Vagina (tissue), 2 donors: ENCODE results near the gene SDHAF1. TPM values are rescaled to one million over a fixed set of nuclear protein-coding genes. Genes with fewer than 3 reads are reported as not detected.
"Not testable (repeated sequence)": the region's sequence is repeated elsewhere in the genome, so short reads cannot be mapped to it uniquely, and the experiment has no call there.

Experiments used
- DNase-seq, 2 donors: peaks; one replicate each; pipeline ENCODE4 v3.0.0-alpha.2; 2017; ENCODE audit errors: extremely low spot score in 2 of 2
- H3K27ac ChIP-seq: fragments of 200-600 bp; sonication (generic); one replicate; pipeline ENCODE4 v1.5.1; 2019
- H3K27me3 ChIP-seq: fragments of 200-600 bp; sonication (generic); one replicate; pipeline ENCODE4 v1.5.1; 2019
- H3K36me3 ChIP-seq, 2 donors: fragments of 200-600 bp; sonication (generic); one replicate each; pipeline ENCODE4 v1.5.1; 2017 to 2019
- H3K4me1 ChIP-seq: fragments of 200-600 bp; sonication (generic); one replicate; pipeline ENCODE4 v1.5.1; 2019
- H3K4me3 ChIP-seq, 2 donors: fragments of 200-600 bp; sonication (generic); 1 replicate in 1 of 2; 2 replicates in 1 of 2; pipeline ENCODE4 v1.5.1; 2016 to 2019
- H3K9me3 ChIP-seq: fragments of 200-600 bp; sonication (generic); one replicate; pipeline ENCODE4 v1.5.1; 2019
- CTCF ChIP-seq, 3 experiments: fragments of 450-650 bp in 2 of 3; fragments of 200-600 bp in 1 of 3; sonication (generic) in 1 of 3; IDR thresholded peaks; one replicate each; pipeline ENCODE4 v1.5.1; 2017 to 2019; ENCODE audit warnings: antibody characterized with exemption in 3 of 3, mild to moderate bottlenecking in 2 of 3, moderate library complexity in 2 of 3
- POLR2A ChIP-seq, 2 donors: fragments of 450-650 bp; IDR thresholded peaks; one replicate each; pipeline ENCODE4 v1.6.1; 2017; ENCODE audit warnings: antibody characterized with exemption in 2 of 2, mild to moderate bottlenecking in 2 of 2, moderate library complexity in 2 of 2
- POLR2AphosphoS5 ChIP-seq, 2 donors: sonication (generic); formaldehyde crosslinking; IDR thresholded peaks; one replicate each; pipeline ENCODE4 v1.9.0; 2017; ENCODE audit warnings: antibody characterized with exemption in 2 of 2, mild to moderate bottlenecking in 2 of 2, low read depth in 1 of 2; ENCODE audit not compliant: insufficient read depth in 1 of 2
- intact Hi-C: fragments of 100-400 bp; cut with DNase I; formaldehyde crosslinking; loops from one replicate; pipeline ENCODE4 v1.15.1; 2023
- total RNA-seq: library from RNA; depleted of rRNA; stranded (reverse); fragments of >200 nt; gene quantifications from one replicate; pipeline ENCODE4 v1.2.3, GENCODE V29; 2016

SDHAF1 gene
- total RNA-seq, 1 donor from 2014 or later = 46.9 TPM

- intact Hi-C loops = no loop called here
- H3K27ac ChIP-seq = no peak overlapping the region
- no peak for TF ChIP-seq POLR2AphosphoS5 (IDR thresholded peaks at IDR 0.05; ENCODE audit: insufficient read depth in 1 of 2, low read depth in 1 of 2)
- TF ChIP-seq CTCF (IDR thresholded peaks at IDR 0.05) = no peak
- no peak for TF ChIP-seq POLR2A (IDR thresholded peaks at IDR 0.05)
- no peaks in the 10 kb centered on the region for H3K9me3 ChIP-seq
- H3K27me3 ChIP-seq = no peaks in the 10 kb centered on the region
- H3K4me3 ChIP-seq = no peak overlapping the region
- no peaks in the 10 kb centered on the region for H3K4me1 ChIP-seq
- H3K36me3 ChIP-seq = no peaks in the 10 kb centered on the region
- DNase-seq = no peak
Observed at GRCh38 chr19:35978832-35979365, 16.1 kb upstream of the SDHAF1 start.

- H3K36me3 ChIP-seq, H3K27ac ChIP-seq, DNase-seq, H3K27me3 ChIP-seq, H3K9me3 ChIP-seq, H3K4me1 ChIP-seq, H3K4me3 ChIP-seq, intact Hi-C loops: not testable (repeated sequence)
Observed at GRCh38 chr19:35980997-35981396, 14.0 kb upstream of the SDHAF1 start.

DNA sequence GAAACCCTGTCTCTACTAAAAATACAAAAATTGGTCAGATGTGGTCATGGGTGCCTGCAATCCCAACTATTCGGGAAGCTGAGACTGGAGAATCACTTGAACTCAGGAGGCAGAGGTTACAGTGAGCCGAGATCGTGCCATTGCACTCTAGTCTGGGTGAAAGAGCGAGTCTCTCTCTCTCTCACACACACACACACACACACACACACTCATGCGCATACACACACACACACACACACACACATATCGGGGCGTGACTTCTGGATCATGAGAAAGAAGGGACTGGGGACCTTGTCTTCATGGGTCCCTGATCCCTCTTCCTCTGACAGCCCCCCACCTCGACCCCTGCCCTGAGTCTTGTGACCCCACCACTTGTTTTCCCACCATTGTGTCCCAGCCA lies 11.8 kb upstream of the SDHAF1 start:
- Histone ChIP-seq H3K27ac (no peak overlapping the region), H3K4me3 (no peak overlapping the region), H3K4me1 (peaks cover 11% of the 10 kb centered on the region), H3K9me3 (no peaks in the 10 kb centered on the region), H3K27me3 (no peaks in the 10 kb centered on the region), H3K36me3 (no peaks in the 10 kb centered on the region)
- no peak for TF ChIP-seq POLR2AphosphoS5 (IDR thresholded peaks at IDR 0.05; ENCODE audit: insufficient read depth in 1 of 2, low read depth in 1 of 2)
- TF ChIP-seq POLR2A (IDR thresholded peaks at IDR 0.05) = no peak
- intact Hi-C loops = no loop called here
- no peak for DNase-seq

DNA sequence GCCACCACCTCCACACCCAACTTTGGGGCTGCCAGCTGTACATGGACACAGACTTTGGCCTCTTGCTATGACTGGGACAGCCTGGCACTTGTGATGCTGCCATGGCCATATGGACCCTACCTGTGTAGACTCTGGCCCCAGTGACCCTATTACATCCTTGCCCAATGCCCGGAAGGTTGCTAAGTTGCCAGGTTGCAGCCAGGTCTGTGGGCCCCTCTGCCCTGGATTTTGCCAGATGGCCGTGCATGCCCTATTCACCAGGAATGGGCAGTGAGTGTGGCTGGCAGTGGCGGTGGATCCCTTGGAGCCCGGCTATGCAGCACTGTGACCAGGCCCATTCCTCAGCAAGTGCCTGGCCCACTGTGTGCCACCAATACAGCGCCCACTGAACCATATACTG lies 8.9 kb upstream of the SDHAF1 start:
- Histone ChIP-seq H3K4me1 (peaks cover 11% of the 10 kb centered on the region), H3K27ac (no peak overlapping the region), H3K4me3 (no peak overlapping the region), H3K27me3 (no peaks in the 10 kb centered on the region), H3K9me3 (no peaks in the 10 kb centered on the region), H3K36me3 (no peaks in the 10 kb centered on the region)
- no peak for DNase-seq
- TF ChIP-seq POLR2A (IDR thresholded peaks at IDR 0.05) (no peak), CTCF (IDR thresholded peaks at IDR 0.05) (no peak), POLR2AphosphoS5 (IDR thresholded peaks at IDR 0.05; ENCODE audit: insufficient read depth in 1 of 2, low read depth in 1 of 2) (no peak)
- intact Hi-C loops = no loop called here

- DNase-seq = no peak
- Histone ChIP-seq H3K27ac (no peak overlapping the region), H3K36me3 (no peaks in the 10 kb centered on the region), H3K9me3 (no peaks in the 10 kb centered on the region), H3K27me3 (no peaks in the 10 kb centered on the region), H3K4me3 (peak overlapping the region; percentile 33 to 42), H3K4me1 (peaks cover 11% of the 10 kb centered on the region)
- no peak for TF ChIP-seq CTCF (IDR thresholded peaks at IDR 0.05)
- TF ChIP-seq POLR2AphosphoS5 (IDR thresholded peaks at IDR 0.05; ENCODE audit: insufficient read depth in 1 of 2, low read depth in 1 of 2) = no peak
- no peak for TF ChIP-seq POLR2A (IDR thresholded peaks at IDR 0.05)
- intact Hi-C loops = no loop called here
Observed at GRCh38 chr19:35986664-35987570, 8.1 kb upstream of the SDHAF1 start.

GRCh38 chr19:35987571-35987896 lies 7.5 kb upstream of the SDHAF1 start:
- H3K27me3 ChIP-seq = no peaks in the 10 kb centered on the region
- intact Hi-C loops = no loop called here
- DNase-seq = no peak

More at GRCh38 chr19:35987571-35987896, 7.5 kb upstream of the SDHAF1 start:
- Histone ChIP-seq H3K36me3 (no peaks in the 10 kb centered on the region), H3K9me3 (no peaks in the 10 kb centered on the region), H3K27ac (no peak overlapping the region), H3K4me3 (peak overlapping the region; percentile 33 to 42), H3K4me1 (peaks cover 11% of the 10 kb centered on the region)
- no peak for TF ChIP-seq POLR2A (IDR thresholded peaks at IDR 0.05)
- no peak for TF ChIP-seq CTCF (IDR thresholded peaks at IDR 0.05)
